Kidney (tissue), 14 donors: ENCODE results near the gene KPTN. TPM values are rescaled to one million over a fixed set of nuclear protein-coding genes. Genes with fewer than 3 reads are reported as not detected.

ENCODE experiments used
- DNase-seq, 5 donors: peaks; one replicate each; pipeline ENCODE4 v3.0.0-alpha.2; 2013 to 2020
- FAIRE-seq: peaks from 2 replicates; lab custom pipeline; 2012; peaks lifted over from hg19 to GRCh38; lab: Jason Lieb, UNC
- H3K27ac ChIP-seq, 2 donors: one replicate each; pipeline ENCODE4 v1.7.0; 2013; ENCODE audit warnings: low read depth in 2 of 2, low read length in 2 of 2, inconsistent platforms in 1 of 2
- H3K27me3 ChIP-seq: one replicate; pipeline ENCODE4 v1.7.1; 2013; ENCODE audit warnings: low read length, inconsistent platforms; ENCODE audit not compliant: control insufficient read depth, insufficient read depth
- H3K36me3 ChIP-seq, 3 donors: one replicate each; pipeline versions ENCODE4 v1.7.0 to v1.7.1; 2013; ENCODE audit warnings: low read length in 3 of 3, control low read depth in 1 of 3, inconsistent platforms in 1 of 3; ENCODE audit not compliant: insufficient read depth in 3 of 3, control insufficient read depth in 2 of 3
- H3K4me1 ChIP-seq, 3 donors: one replicate each; pipeline versions ENCODE4 v1.7.0 to v1.7.1; 2013; ENCODE audit warnings: low read length in 3 of 3, inconsistent platforms in 1 of 3, low read depth in 1 of 3; ENCODE audit not compliant: control insufficient read depth in 2 of 3, insufficient read depth in 2 of 3
- H3K4me3 ChIP-seq, 3 donors: one replicate each; pipeline versions ENCODE4 v1.7.0 to v1.8.1; 2013; ENCODE audit warnings: low read length in 3 of 3, control low read depth in 1 of 3, inconsistent platforms in 1 of 3
- H3K9ac ChIP-seq, 3 donors: one replicate each; pipeline versions ENCODE4 v1.7.0 to v1.7.1; 2013; ENCODE audit warnings: low read length in 3 of 3, control low read depth in 1 of 3, inconsistent platforms in 1 of 3
- H3K9me3 ChIP-seq, 3 donors: one replicate each; pipeline versions ENCODE4 v1.7.0 to v1.7.1; 2013; ENCODE audit warnings: low read length in 3 of 3, control low read depth in 1 of 3, inconsistent platforms in 1 of 3; ENCODE audit not compliant: control insufficient read depth in 2 of 3, insufficient read depth in 1 of 3
- intact Hi-C: fragments of 100-400 bp; cut with DNase I; formaldehyde crosslinking; loops from one replicate; pipeline ENCODE4 v1.11.1; 2022
- polyA plus RNA-seq: library from polyadenylated mRNA; stranded (reverse); fragments of 350-450 nt; fragmentation: Illumina TruSeq; extraction: RNeasy Lipid Tissue Mini Kit (QIAGEN cat#74804); gene quantifications from one replicate; pipeline ENCODE4 v1.2.3, GENCODE V29; 2014; ENCODE audit warnings: low read depth, low replicate concordance; ENCODE audit not compliant: insufficient read depth
- total RNA-seq: library from RNA; stranded (reverse); fragmentation: NEBNext Ultra II Directional; extraction: Animal tissue kit (Norgen Biotek cat#: 25700); gene quantifications from one replicate; pipeline ENCODE4 v1.2.1, GENCODE V29; 2021
- TF ChIP-seq, protein P1 (sequence below): IDR thresholded peaks from 3 replicates; pipeline ENCODE4 v1.5.1; 2012; ENCODE audit warnings: mild to moderate bottlenecking, moderate library complexity, borderline replicate concordance; ENCODE audit not compliant: insufficient read depth; ENCODE audit errors: extremely low read depth
- donor health status: control.
- donor health status: control.
- donor health status: control.
- donor health status: control.
- donor health status: control.
- donor health status: DM: yes; HTN: yes; CAD: no.
- donor health status: Normal renal cell carcinoma (clear cell type).

Gene KPTN
- total and polyA plus RNA-seq, 2 donors from 2014 or later, result 7.4 to 25.5 TPM

DNA sequence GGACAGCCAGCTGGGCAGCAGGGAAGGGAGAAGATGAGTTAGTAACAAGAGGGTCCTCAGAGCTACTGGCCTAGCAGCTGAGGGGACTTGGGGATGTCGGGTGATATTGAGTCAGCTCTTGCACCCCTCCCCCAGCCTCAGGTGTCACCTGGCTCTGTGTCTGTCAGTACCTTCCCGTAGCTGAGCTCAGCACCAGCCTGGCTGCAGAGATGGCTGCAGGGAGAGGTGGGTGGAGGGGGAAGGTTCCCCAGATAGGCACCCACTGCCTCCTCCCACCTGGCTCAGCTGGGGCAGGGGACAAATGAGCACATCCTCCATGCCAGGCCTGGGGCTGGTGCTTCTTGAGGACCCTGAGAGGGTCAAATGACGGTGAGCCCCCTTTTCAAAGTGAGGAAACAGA, 6.8 kb upstream of the KPTN start:
- H3K27ac ChIP-seq, result no peak overlapping the region
- no peaks in the 10 kb centered on the region for H3K27me3 ChIP-seq
- no peak overlapping the region for H3K4me3 ChIP-seq
- peaks cover 5 to 35% (median 21%) of the 10 kb centered on the region in 3 donors for H3K36me3 ChIP-seq
- no peaks in the 10 kb centered on the region for H3K9me3 ChIP-seq
- H3K9ac ChIP-seq, result no peak overlapping the region
- FAIRE-seq (no peak), DNase-seq (no peak)
- H3K4me1 ChIP-seq, result no peaks in the 10 kb centered on the region
- TF ChIP-seq, protein P1, sequence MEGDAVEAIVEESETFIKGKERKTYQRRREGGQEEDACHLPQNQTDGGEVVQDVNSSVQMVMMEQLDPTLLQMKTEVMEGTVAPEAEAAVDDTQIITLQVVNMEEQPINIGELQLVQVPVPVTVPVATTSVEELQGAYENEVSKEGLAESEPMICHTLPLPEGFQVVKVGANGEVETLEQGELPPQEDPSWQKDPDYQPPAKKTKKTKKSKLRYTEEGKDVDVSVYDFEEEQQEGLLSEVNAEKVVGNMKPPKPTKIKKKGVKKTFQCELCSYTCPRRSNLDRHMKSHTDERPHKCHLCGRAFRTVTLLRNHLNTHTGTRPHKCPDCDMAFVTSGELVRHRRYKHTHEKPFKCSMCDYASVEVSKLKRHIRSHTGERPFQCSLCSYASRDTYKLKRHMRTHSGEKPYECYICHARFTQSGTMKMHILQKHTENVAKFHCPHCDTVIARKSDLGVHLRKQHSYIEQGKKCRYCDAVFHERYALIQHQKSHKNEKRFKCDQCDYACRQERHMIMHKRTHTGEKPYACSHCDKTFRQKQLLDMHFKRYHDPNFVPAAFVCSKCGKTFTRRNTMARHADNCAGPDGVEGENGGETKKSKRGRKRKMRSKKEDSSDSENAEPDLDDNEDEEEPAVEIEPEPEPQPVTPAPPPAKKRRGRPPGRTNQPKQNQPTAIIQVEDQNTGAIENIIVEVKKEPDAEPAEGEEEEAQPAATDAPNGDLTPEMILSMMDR, result no peak
- intact Hi-C loops, result no loop called here

- no peak overlapping the region for H3K9ac ChIP-seq
- TF ChIP-seq, protein P1, result no peak
- FAIRE-seq, result no peak
- intact Hi-C loops, result no loop called here
- no peaks in the 10 kb centered on the region for H3K27me3 ChIP-seq
- no peak overlapping the region for H3K27ac ChIP-seq
- H3K4me1 ChIP-seq, result no peaks in the 10 kb centered on the region
- no peaks in the 10 kb centered on the region for H3K9me3 ChIP-seq
- no peak overlapping the region for H3K4me3 ChIP-seq
- no peak for DNase-seq
- H3K36me3 ChIP-seq, result peaks cover 5 to 29% (median 21%) of the 10 kb centered on the region in 3 donors
These were observed 6.0 kb upstream of the KPTN start for GRCh38 chr19:47490031-47490430.

DNA sequence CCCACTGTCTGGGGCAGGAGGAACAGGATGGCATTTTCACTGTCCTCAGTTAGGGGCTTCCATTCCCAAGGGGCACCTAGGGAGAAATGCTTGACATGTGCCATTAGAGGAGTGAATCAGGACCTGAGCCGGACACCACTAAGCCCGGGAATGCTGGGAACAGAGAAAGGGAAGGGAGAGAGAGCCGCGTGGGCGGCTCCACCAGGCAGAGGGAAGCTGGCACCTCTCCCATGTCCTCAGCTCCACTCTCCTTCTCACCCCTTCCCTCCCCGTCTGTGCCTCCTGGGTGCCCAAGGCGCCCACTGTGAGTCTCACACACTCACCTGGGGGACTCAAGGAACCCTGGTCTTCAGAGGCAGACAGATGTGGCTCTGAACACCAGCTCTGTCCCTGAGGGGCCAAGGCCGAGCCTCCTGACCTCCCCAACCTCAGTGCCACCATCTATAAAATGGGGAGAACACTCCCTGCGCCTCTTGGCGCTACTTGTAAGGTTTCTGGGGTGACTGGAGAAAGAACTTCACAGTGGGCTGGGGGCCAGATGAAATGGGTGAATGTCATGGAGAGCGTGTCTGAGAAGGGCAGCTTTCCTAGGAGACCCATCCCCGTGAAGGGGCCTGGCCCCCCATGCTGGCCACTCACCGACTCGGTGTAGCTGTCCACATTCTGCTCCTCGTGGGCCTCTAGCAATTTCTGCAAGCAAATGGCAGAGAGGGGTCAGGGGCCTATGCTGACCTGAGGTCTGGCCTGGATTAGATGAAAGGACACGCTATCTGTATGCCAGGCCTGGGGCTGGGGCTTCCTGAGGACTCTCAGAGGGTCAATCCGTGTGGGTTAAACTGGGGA, 5.3 kb upstream of the KPTN start:
- H3K9ac ChIP-seq, result no peak overlapping the region
- TF ChIP-seq, protein P1, result no peak
- H3K4me1 ChIP-seq, result no peaks in the 10 kb centered on the region
- intact Hi-C loops, result no loop called here
- H3K27ac ChIP-seq, result no peak overlapping the region
- no peaks in the 10 kb centered on the region for H3K27me3 ChIP-seq
- peaks cover 5 to 26% (median 21%) of the 10 kb centered on the region in 3 donors for H3K36me3 ChIP-seq
- FAIRE-seq, result no peak
- H3K9me3 ChIP-seq, result no peaks in the 10 kb centered on the region
- no peak for DNase-seq
- no peak overlapping the region for H3K4me3 ChIP-seq
